ENCODE results near the gene PER3. TPM values are rescaled to one million over a fixed set of nuclear protein-coding genes. Genes with fewer than 3 reads are reported as not detected.

Gene PER3
- total and polyA plus RNA-seq, 8 donors = 3.2 to 55.8 (median 11.1) TPM

DNA sequence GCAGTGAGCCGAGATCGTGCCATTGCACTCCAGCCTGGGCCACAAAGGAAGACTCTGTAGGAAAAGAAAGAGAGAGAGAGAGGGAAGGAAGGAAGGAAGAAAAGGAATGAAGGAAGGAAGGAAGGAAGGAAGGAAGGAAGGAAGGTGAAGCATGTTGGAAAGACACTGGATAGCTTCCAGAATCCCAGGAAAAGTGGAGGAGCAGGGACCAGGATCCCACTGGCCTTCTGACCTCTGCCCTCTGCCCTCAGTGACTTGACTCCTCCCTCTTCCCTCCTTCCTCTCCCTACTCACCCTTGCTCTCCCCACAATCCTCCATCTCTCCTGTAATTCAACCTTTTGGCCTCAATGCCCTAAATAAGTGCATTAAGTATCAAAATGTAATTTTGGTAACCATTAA is 72.9 kb downstream of the PER3 start:
- no peaks in the 10 kb centered on the region for H3K36me3 ChIP-seq
- no peaks in the 10 kb centered on the region for H3K27me3 ChIP-seq
- intact Hi-C loops (cut with DNase I; ENCODE audit: low total_unique reads) = no loop called here
- TF ChIP-seq EP300 (IDR thresholded peaks at IDR 0.05) (no peak), POLR2A (IDR thresholded peaks at IDR 0.05) (no peak), POLR2AphosphoS5 (IDR thresholded peaks at IDR 0.05) (no peak)
- TF ChIP-seq, protein P1, sequence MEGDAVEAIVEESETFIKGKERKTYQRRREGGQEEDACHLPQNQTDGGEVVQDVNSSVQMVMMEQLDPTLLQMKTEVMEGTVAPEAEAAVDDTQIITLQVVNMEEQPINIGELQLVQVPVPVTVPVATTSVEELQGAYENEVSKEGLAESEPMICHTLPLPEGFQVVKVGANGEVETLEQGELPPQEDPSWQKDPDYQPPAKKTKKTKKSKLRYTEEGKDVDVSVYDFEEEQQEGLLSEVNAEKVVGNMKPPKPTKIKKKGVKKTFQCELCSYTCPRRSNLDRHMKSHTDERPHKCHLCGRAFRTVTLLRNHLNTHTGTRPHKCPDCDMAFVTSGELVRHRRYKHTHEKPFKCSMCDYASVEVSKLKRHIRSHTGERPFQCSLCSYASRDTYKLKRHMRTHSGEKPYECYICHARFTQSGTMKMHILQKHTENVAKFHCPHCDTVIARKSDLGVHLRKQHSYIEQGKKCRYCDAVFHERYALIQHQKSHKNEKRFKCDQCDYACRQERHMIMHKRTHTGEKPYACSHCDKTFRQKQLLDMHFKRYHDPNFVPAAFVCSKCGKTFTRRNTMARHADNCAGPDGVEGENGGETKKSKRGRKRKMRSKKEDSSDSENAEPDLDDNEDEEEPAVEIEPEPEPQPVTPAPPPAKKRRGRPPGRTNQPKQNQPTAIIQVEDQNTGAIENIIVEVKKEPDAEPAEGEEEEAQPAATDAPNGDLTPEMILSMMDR (IDR thresholded peaks at IDR 0.05) = no peak
- H3K27ac ChIP-seq = no peak overlapping the region
- DNase-seq = no peak
- H3K9me3 ChIP-seq = no peaks in the 10 kb centered on the region
- H3K4me3 ChIP-seq = no peak overlapping the region
- H3K4me1 ChIP-seq = no peaks in the 10 kb centered on the region
- 58 to 73% (median 69%) methylated on average over 2 of the region's 2 CpGs for WGBS, 5 donors

DNA sequence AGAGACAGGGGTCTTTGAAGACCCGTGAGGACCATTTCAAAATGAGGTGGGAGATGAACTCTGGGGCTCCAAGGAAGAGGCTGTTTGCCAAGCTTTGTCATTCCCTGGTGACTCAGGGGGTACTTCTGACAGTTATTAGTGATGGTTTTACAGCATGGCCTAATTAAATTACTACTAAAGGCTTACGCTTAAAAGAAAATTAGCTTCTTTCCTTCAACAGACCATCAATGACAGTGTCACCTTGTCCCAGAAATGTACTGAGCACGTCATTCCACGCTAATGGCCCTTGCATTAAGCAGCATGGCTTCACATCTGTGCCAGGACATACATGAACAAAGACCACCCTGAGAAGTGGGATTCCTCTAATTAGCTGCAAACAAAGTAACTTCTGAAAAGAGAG is 73.9 kb downstream of the PER3 start:
- DNase-seq = no peak
- TF ChIP-seq EP300 (IDR thresholded peaks at IDR 0.05) = no peak
- no peak for TF ChIP-seq POLR2A (IDR thresholded peaks at IDR 0.05)
- no peak for TF ChIP-seq POLR2AphosphoS5 (IDR thresholded peaks at IDR 0.05)
- TF ChIP-seq, protein P1 (IDR thresholded peaks at IDR 0.05) = no peak
- Histone ChIP-seq H3K9me3 (no peaks in the 10 kb centered on the region), H3K27me3 (no peaks in the 10 kb centered on the region), H3K4me1 (no peaks in the 10 kb centered on the region), H3K4me3 (no peak overlapping the region), H3K36me3 (no peaks in the 10 kb centered on the region), H3K27ac (no peak overlapping the region)
- 80 to 87% (median 81%) methylated on average over 4 of the region's 4 CpGs for WGBS, 5 donors
- intact Hi-C loops (cut with DNase I; ENCODE audit: low total_unique reads) = no loop called here

DNA sequence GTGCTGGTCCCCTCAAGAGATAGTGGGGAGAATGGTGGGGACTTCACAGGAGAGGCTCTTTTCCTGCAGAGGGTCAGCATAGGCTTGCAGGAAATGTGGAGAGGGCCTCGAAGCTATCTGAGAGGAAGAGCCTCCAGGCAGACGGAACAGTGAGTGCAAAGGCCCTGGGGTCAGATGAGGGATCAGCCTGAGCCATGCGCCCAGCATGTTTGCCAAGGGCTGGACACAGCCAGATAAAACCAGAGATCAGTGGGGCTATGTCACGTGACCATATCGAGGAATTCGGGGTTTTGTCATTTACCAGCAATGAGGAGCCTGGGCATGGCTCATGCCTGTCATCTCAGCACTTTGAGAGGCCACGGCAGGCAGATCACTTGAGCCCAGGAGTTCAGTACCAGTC is 75.3 kb downstream of the PER3 start:
- Histone ChIP-seq H3K36me3 (no peaks in the 10 kb centered on the region), H3K4me3 (no peak overlapping the region), H3K9me3 (no peaks in the 10 kb centered on the region), H3K4me1 (no peaks in the 10 kb centered on the region), H3K27me3 (no peaks in the 10 kb centered on the region), H3K27ac (no peak overlapping the region)
- no peak for DNase-seq
- intact Hi-C loops (cut with DNase I; ENCODE audit: low total_unique reads) = no loop called here
- TF ChIP-seq POLR2A (IDR thresholded peaks at IDR 0.05) = no peak
- TF ChIP-seq, protein P1 (IDR thresholded peaks at IDR 0.05) = no peak
- TF ChIP-seq EP300 (IDR thresholded peaks at IDR 0.05) = no peak
- TF ChIP-seq POLR2AphosphoS5 (IDR thresholded peaks at IDR 0.05) = no peak
- 69 to 80% (median 74%) methylated on average over 7 of the region's 7 CpGs for WGBS, 5 donors

DNA sequence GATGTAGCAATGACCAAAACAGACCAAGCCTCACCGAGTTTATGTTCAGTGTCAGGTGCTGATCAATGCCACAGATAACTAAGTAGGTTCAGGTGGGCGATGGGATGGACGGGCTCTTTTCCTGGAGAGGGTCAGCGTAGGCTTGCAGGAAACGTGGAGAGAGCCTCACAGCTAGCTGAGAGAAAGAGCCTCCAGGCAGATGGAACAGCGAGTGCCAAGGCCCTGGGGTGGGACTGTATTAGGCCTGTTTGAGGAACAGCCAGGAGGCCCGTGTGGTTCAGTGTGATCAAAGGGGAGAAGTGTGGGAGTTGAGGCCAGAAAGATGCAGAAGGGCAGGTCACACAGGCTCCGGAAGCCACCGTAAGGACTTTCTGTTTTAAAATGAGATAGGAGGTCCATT is 76.0 kb downstream of the PER3 start:
- 83 to 92% (median 87%) methylated on average over 9 of the region's 9 CpGs for WGBS, 5 donors
- H3K27ac ChIP-seq = no peak overlapping the region

More for the DNA sequence above, 76.0 kb downstream of the PER3 start:
- H3K27me3 ChIP-seq = no peaks in the 10 kb centered on the region
- no peaks in the 10 kb centered on the region for H3K36me3 ChIP-seq
- TF ChIP-seq POLR2AphosphoS5 (IDR thresholded peaks at IDR 0.05) = no peak
- TF ChIP-seq POLR2A (IDR thresholded peaks at IDR 0.05) = no peak
- TF ChIP-seq, protein P1 (IDR thresholded peaks at IDR 0.05) = no peak
- no peak for TF ChIP-seq EP300 (IDR thresholded peaks at IDR 0.05)
- no peaks in the 10 kb centered on the region for H3K9me3 ChIP-seq
- DNase-seq = no peak
- intact Hi-C loops (cut with DNase I; ENCODE audit: low total_unique reads) = no loop called here
- H3K4me1 ChIP-seq = no peaks in the 10 kb centered on the region
- no peak overlapping the region for H3K4me3 ChIP-seq
